Right cardiac atrium (tissue), 5 donors: Measurements from ENCODE around the gene BRAF. TPM values are rescaled to one million over a fixed set of nuclear protein-coding genes. Genes with fewer than 3 reads are reported as not detected.
"Not testable (repeated sequence)": the region's sequence is repeated elsewhere in the genome, so short reads cannot be mapped to it uniquely, and the experiment has no call there.

ENCODE experiments used
- ATAC-seq, 2 donors: fragments of 200-7000 bp; cut with Tn5 transposase; one replicate each; pipeline versions ENCODE4 v1.8.0 to v1.9.1; 2020; ENCODE audit warnings: moderate library complexity in 2 of 2, mild to moderate bottlenecking in 1 of 2
- DNase-seq, 3 donors: peaks; one replicate each; pipeline ENCODE4 v3.0.0-alpha.2; 2020
- H3K27ac ChIP-seq: one replicate; pipeline ENCODE4 v1.5.1; 2013; ENCODE audit warnings: mild to moderate bottlenecking, low read length, control low read depth, moderate library complexity
- H3K27me3 ChIP-seq: one replicate; pipeline ENCODE4 v1.6.1; 2013; ENCODE audit not compliant: control insufficient read depth, insufficient read depth
- H3K4me1 ChIP-seq: one replicate; pipeline ENCODE4 v1.6.1; 2013; ENCODE audit warnings: low read length; ENCODE audit not compliant: control insufficient read depth, insufficient read depth
- H3K4me3 ChIP-seq: one replicate; pipeline ENCODE4 v1.5.1; 2013; ENCODE audit warnings: low read length, control low read depth
- H3K9me3 ChIP-seq: one replicate; pipeline ENCODE4 v1.6.1; 2013; ENCODE audit warnings: low read length; ENCODE audit not compliant: control insufficient read depth
- WGBS: extraction: QIAGEN DNeasy Blood & Tissue Kit; methylation state at CpG from one replicate; pipeline ENCODE4 v1.1.7; 2013; 5-methylcytosine and 5-hydroxymethylcytosine counted together
- intact Hi-C, 4 donors: fragments of 100-400 bp; cut with DNase I; formaldehyde crosslinking; loops; one replicate each; pipeline versions ENCODE4 v1.11.0 to v1.14.0; 2022 to 2023
- polyA plus RNA-seq: library from polyadenylated mRNA; stranded (reverse); fragments of 200-250 nt; gene quantifications from one replicate; pipeline ENCODE4 v1.2.3, GENCODE V29; 2013
- total RNA-seq, 4 donors: library from RNA; stranded (reverse); fragmentation: NEBNext Ultra II Directional; extraction: Animal tissue kit (Norgen Biotek cat#: 25700); gene quantifications; one replicate each; pipeline ENCODE4 v1.2.1, GENCODE V29; 2021
- donor health status: healthy with polysubstance abuse.
- donor health status: DM: no; HTN: yes; CAD: no.
- donor health status: DM: no; HTN: no; CAD: no.
- donor health status: DM: no; HTN: yes; CAD: no; lungs with severe emphysema.
- donor health status: DM: yes; HTN: yes; CAD: no.

The BRAF gene
- total and polyA plus RNA-seq, 5 donors, result 8.4 to 29.3 (median 25.8) TPM

GRCh38 chr7:140899883-140900282, 24.8 kb downstream of the BRAF start:
- Histone ChIP-seq H3K9me3 (no peaks in the 10 kb centered on the region), H3K27ac (no peak overlapping the region), H3K4me1 (peaks cover 5% of the 10 kb centered on the region), H3K27me3 (no peaks in the 10 kb centered on the region), H3K4me3 (no peak overlapping the region)
- ATAC-seq, result no peak
- WGBS, result 34% methylated on average over 1 of the region's 1 CpG
- DNase-seq, result no peak
- intact Hi-C loops, result no loop called here

- H3K27ac ChIP-seq, result no peak overlapping the region
- no peaks in the 10 kb centered on the region for H3K27me3 ChIP-seq
- peaks cover 5% of the 10 kb centered on the region for H3K4me1 ChIP-seq
- 74% methylated on average over 3 of the region's 3 CpGs for WGBS
- ATAC-seq, result no peak
- intact Hi-C loops, result no loop called here
- no peak overlapping the region for H3K4me3 ChIP-seq
- H3K9me3 ChIP-seq, result no peaks in the 10 kb centered on the region
- DNase-seq, result no peak
Observed at GRCh38 chr7:140898786-140899536, 25.8 kb downstream of the BRAF start.

- peaks cover 8% of the 10 kb centered on the region for H3K4me1 ChIP-seq
- H3K9me3 ChIP-seq, result no peaks in the 10 kb centered on the region
- intact Hi-C loops, result no loop called here
- no peak overlapping the region for H3K4me3 ChIP-seq
- DNase-seq (no peak), ATAC-seq (no peak)
- no peaks in the 10 kb centered on the region for H3K27me3 ChIP-seq
- no peak overlapping the region for H3K27ac ChIP-seq
- 97% methylated on average over 3 of the region's 3 CpGs for WGBS
Observed at GRCh38 chr7:140896996-140897395, 27.7 kb downstream of the BRAF start.

- Histone ChIP-seq H3K4me3 (no peak overlapping the region), H3K9me3 (no peaks in the 10 kb centered on the region), H3K27ac (no peak overlapping the region), H3K4me1 (peaks cover 10% of the 10 kb centered on the region), H3K27me3 (no peaks in the 10 kb centered on the region)
- DNase-seq (no peak), ATAC-seq (no peak)
- 91% methylated on average over 1 of the region's 1 CpG for WGBS
- intact Hi-C loops, result no loop called here
Observed at GRCh38 chr7:140889645-140890044, 35.1 kb downstream of the BRAF start.

GRCh38 chr7:140889150-140889549, 35.6 kb downstream of the BRAF start:
- WGBS, result 93% methylated on average over 1 of the region's 1 CpG
- peaks cover 10% of the 10 kb centered on the region for H3K4me1 ChIP-seq

GRCh38 chr7:140888087-140888486, 36.6 kb downstream of the BRAF start:
- Histone ChIP-seq H3K9me3 (no peaks in the 10 kb centered on the region), H3K27me3 (no peaks in the 10 kb centered on the region), H3K4me3 (no peak overlapping the region), H3K4me1 (peaks cover 9% of the 10 kb centered on the region), H3K27ac (no peak overlapping the region)
- 93% methylated on average over 4 of the region's 4 CpGs for WGBS
- DNase-seq (no peak), ATAC-seq (no peak)
- intact Hi-C loops, result no loop called here

More at GRCh38 chr7:140889150-140889549, 35.6 kb downstream of the BRAF start:
- no peak for ATAC-seq
- H3K9me3 ChIP-seq, result no peaks in the 10 kb centered on the region
- H3K27ac ChIP-seq, result no peak overlapping the region
- no peak overlapping the region for H3K4me3 ChIP-seq
- intact Hi-C loops, result no loop called here
- DNase-seq, result no peak
- no peaks in the 10 kb centered on the region for H3K27me3 ChIP-seq

GRCh38 chr7:140885735-140886334, 38.9 kb downstream of the BRAF start:
- ATAC-seq (no peak), DNase-seq (no peak)
- no peak overlapping the region for H3K27ac ChIP-seq
- no peak overlapping the region for H3K4me3 ChIP-seq
- H3K9me3 ChIP-seq, result no peaks in the 10 kb centered on the region
- peaks cover 8% of the 10 kb centered on the region for H3K4me1 ChIP-seq
- 56% methylated on average over 1 of the region's 1 CpG for WGBS
- intact Hi-C loops, result no loop called here
- H3K27me3 ChIP-seq, result no peaks in the 10 kb centered on the region

- Histone ChIP-seq H3K27me3 (no peaks in the 10 kb centered on the region), H3K4me3 (no peak overlapping the region), H3K9me3 (no peaks in the 10 kb centered on the region), H3K4me1 (peaks cover 3% of the 10 kb centered on the region), H3K27ac (no peak overlapping the region)
- intact Hi-C loops, result no loop called here
- ATAC-seq, result no peak
- 81% methylated on average over 1 of the region's 1 CpG for WGBS
- DNase-seq, result no peak
Observed at GRCh38 chr7:140883378-140883777, 41.4 kb downstream of the BRAF start.

GRCh38 chr7:140882834-140883233, 41.9 kb downstream of the BRAF start:
- ATAC-seq, DNase-seq, intact Hi-C loops, H3K9me3 ChIP-seq, H3K27ac ChIP-seq, H3K27me3 ChIP-seq, H3K4me1 ChIP-seq, H3K4me3 ChIP-seq: not testable (repeated sequence)
- WGBS, result 100% methylated on average over 2 of the region's 2 CpGs

GRCh38 chr7:140881507-140882228, 43.1 kb downstream of the BRAF start:
- intact Hi-C loops, result no loop called here
- ATAC-seq (no peak), DNase-seq (no peak)
- no peak overlapping the region for H3K4me3 ChIP-seq
- 80% methylated on average over 3 of the region's 3 CpGs for WGBS
- no peaks in the 10 kb centered on the region for H3K27me3 ChIP-seq
- no peak overlapping the region for H3K27ac ChIP-seq
- H3K4me1 ChIP-seq, result no peaks in the 10 kb centered on the region
- H3K9me3 ChIP-seq, result no peaks in the 10 kb centered on the region

GRCh38 chr7:140877249-140877524, 47.5 kb downstream of the BRAF start:
- no peaks in the 10 kb centered on the region for H3K9me3 ChIP-seq
- WGBS, result 98% methylated on average over 1 of the region's 1 CpG
- H3K4me1 ChIP-seq, result peaks cover 2% of the 10 kb centered on the region
- ATAC-seq (no peak), DNase-seq (no peak)
- H3K27me3 ChIP-seq, result no peaks in the 10 kb centered on the region
- intact Hi-C loops, result no loop called here
- H3K4me3 ChIP-seq, result no peak overlapping the region
- H3K27ac ChIP-seq, result no peak overlapping the region
